HG03439 (cell line): ENCODE measurements around the gene SRCIN1.
"Not testable (repeated sequence)": the region's sequence is repeated elsewhere in the genome, so short reads cannot be mapped to it uniquely, and the experiment has no call there.

ENCODE experiments used
- ATAC-seq: cut with Tn5 transposase; IDR thresholded peaks from one replicate; pipeline ENCODE4 v1.9.1; 2021; ENCODE audit warnings: mild to moderate bottlenecking, moderate library complexity; ENCODE audit not compliant: unreplicated experiment

The SRCIN1 gene

GRCh38 chr17:38546396-38546795, 59.4 kb downstream of the SRCIN1 start:
- ATAC-seq: no peak

GRCh38 chr17:38545531-38546225, 60.1 kb downstream of the SRCIN1 start:
- no peak for ATAC-seq

GRCh38 chr17:38544839-38545209, 60.9 kb downstream of the SRCIN1 start:
- no peak for ATAC-seq

- no peak for ATAC-seq
Observed at GRCh38 chr17:38544175-38544838, 61.4 kb downstream of the SRCIN1 start.

- ATAC-seq: no peak
Observed at GRCh38 chr17:38543403-38544174, 62.2 kb downstream of the SRCIN1 start.

- ATAC-seq: no peak
Observed at GRCh38 chr17:38542286-38542685, 63.5 kb downstream of the SRCIN1 start.

- no peak for ATAC-seq
Observed at GRCh38 chr17:38541281-38541680, 64.5 kb downstream of the SRCIN1 start.

GRCh38 chr17:38540514-38541045, 65.2 kb downstream of the SRCIN1 start:
- ATAC-seq: no peak

- ATAC-seq: no peak
Observed at GRCh38 chr17:38539386-38539785, 66.4 kb downstream of the SRCIN1 start.

- ATAC-seq: no peak
Observed at GRCh38 chr17:38538906-38539305, 66.8 kb downstream of the SRCIN1 start.

GRCh38 chr17:38536661-38537060, 69.1 kb downstream of the SRCIN1 start:
- no peak for ATAC-seq

GRCh38 chr17:38535886-38536285, 69.9 kb downstream of the SRCIN1 start:
- ATAC-seq: no peak

- ATAC-seq: no peak
Observed at GRCh38 chr17:38534498-38534885, 71.3 kb downstream of the SRCIN1 start.

- ATAC-seq: no peak
Observed at GRCh38 chr17:38533866-38534497, 71.8 kb downstream of the SRCIN1 start.

- ATAC-seq: no peak
Observed at GRCh38 chr17:38533241-38533640, 72.5 kb downstream of the SRCIN1 start.

- no peak for ATAC-seq
Observed at GRCh38 chr17:38532451-38532850, 73.3 kb downstream of the SRCIN1 start.

GRCh38 chr17:38531761-38532160, 74.0 kb downstream of the SRCIN1 start:
- ATAC-seq: not testable (repeated sequence)

- not testable (repeated sequence) for ATAC-seq
Observed at GRCh38 chr17:38530856-38531255, 74.9 kb downstream of the SRCIN1 start.

GRCh38 chr17:38528141-38528540, 77.6 kb downstream of the SRCIN1 start:
- not testable (repeated sequence) for ATAC-seq

- ATAC-seq: not testable (repeated sequence)
Observed at GRCh38 chr17:38526526-38526925, 79.2 kb downstream of the SRCIN1 start.

- no peak for ATAC-seq
Observed at GRCh38 chr17:38512473-38513058, 93.2 kb downstream of the SRCIN1 start.
